ENCODE measurements around the gene OSBPL7.

DNA sequence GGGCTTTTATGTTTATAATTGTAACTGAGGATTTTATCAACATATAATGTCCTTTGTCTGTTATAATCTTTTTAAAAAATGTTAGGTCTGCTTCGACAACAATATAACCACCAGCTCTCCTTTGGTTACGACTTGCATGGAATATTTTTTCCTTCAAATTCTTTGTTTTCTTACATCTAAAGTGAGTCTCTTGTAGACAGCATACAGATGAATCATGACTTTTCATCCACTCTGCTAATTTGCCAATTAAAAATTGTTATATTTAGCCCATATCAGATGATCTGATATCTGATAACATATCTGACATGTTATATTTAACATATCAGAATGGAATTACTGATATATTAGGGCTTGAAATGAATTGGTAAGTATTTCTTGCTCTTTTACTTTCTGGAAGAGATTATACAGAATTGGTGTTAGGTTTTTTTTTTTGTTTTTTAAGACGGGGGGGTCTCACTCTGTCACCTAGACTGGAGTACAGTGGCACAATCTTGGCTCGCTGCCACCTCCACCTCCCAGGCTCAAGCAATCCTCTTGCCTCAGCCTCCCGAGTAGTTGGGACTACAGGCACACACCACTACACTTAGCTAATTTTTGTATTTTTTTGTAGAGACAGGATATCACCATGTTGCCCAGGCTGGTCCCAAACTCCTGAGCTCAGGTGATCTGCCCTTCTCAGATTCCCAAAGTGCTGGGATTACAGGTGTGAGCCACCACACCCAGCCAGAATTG lies 61.0 kb downstream of the OSBPL7 start:
- no peak for TF ChIP-seq CTCF (IDR thresholded peaks at IDR 0.05)
- TF ChIP-seq TCF7L2 (IDR thresholded peaks at IDR 0.05; ENCODE audit: low read depth, low read length): no peak
- no peak for TF ChIP-seq SIN3A (IDR thresholded peaks at IDR 0.05; ENCODE audit: borderline replicate concordance, insufficient read depth, low read depth, low read length)

Measured in Panc1 (cell line).